Limb (tissue), 2 donors: Measurements from ENCODE around the gene P3H3.

Experiments
- DNase-seq, 2 donors: peaks; one replicate each; pipeline ENCODE4 v3.0.0-alpha.2; 2016; ENCODE audit errors: extremely low spot score in 2 of 2

P3H3 gene

GRCh38 chr12:6796576-6796975 is 31.6 kb upstream of the P3H3 start:
- no peak for DNase-seq

DNA sequence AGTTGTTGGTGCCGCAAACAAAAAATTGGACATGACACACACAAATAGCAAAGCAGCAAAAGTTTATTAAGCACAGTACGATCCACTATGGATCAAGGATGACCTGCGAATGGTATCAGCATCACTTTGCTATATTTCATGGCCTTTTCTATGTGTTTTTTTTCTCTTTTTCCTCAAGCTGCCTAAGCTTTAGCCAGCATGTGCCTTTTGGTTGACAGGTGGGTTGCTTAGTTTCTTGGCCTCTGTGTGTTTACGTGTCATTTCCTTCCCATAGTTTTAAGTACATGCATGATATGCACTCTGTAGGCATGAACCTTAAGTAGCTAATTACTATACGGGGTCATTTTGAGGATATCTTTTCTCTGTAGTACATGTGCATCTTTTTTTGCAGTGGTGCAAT is 29.1 kb upstream of the P3H3 start:
- DNase-seq, result no peak

- no peak for DNase-seq
These were observed 21.0 kb upstream of the P3H3 start for GRCh38 chr12:6807170-6807569.

GRCh38 chr12:6809056-6809455 is 19.2 kb upstream of the P3H3 start:
- DNase-seq, result no peak

DNA sequence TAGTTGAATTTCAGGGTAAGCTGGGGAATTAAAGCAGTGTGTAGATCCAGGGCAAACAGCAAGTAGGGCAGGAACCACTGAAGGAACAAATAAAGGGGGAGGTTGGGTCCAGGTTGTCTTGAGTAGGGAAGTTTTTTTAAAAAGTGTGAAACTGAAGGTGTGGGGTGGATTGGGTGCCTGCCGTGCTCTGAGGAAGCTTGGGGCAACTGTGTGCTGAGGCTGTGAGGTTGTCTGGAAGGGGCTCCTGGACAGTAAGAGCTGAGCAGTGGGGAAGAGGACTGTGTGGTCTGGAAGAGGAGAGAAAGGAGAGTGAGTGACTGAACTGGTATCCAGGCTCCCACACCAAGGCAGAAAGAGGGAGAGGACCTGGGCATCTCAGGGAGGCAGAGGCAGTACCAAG is 17.4 kb upstream of the P3H3 start:
- DNase-seq, result no peak

DNA sequence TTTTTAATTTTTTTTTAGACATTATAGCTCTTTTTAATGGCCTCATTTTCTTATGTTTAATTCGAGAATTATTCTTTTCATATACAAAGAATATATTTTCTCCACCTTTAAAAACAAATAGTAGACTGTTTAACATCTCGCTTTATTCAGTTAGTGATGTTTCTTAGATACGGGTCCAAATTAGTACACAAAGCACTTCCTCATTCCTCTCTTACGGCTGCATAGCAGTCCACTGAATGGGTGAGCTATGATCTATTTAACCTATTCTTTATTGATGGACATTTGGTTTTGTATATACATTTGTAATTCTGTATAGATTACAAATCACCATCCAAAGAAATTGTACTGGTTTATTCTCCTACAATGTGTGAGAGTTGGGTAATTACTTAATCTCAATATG is 14.8 kb upstream of the P3H3 start:
- no peak for DNase-seq

DNA sequence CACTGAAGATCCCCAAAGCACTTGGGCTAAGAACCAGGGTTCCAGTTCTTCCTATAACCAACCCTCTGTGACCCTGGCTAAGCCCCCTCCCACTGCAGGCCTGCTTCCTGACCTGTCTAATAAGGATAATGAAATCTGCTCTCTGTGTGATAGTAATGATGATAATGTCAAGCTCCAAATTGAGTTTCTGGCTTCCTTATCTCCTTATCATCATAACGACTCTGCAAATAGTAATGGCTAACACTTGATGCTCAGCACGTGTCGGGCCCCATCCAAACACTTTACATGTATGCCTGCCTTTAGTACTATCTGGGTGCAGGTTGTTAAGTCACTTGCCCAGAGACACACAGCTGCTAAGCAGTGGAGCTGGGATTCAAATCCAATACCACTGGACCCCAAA is 11.6 kb upstream of the P3H3 start:
- no peak for DNase-seq

DNA sequence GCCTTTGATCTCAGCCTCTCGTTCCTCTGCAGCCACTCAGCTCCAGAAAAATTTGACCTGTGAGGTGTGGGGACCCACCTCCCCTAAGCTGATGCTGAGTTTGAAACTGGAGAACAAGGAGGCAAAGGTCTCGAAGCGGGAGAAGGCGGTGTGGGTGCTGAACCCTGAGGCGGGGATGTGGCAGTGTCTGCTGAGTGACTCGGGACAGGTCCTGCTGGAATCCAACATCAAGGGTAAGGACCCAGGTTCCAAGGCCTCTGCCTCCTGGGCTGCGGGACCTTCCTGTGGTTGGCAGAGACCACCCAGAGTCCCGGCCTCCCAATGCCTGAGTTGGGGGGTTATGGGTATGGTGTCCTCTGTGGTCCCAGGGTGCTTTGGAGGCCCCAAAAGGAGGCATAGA is 11.1 kb upstream of the P3H3 start:
- DNase-seq, result no peak

- DNase-seq, result no peak
These were observed 10.5 kb upstream of the P3H3 start for GRCh38 chr12:6817662-6818157.

DNA sequence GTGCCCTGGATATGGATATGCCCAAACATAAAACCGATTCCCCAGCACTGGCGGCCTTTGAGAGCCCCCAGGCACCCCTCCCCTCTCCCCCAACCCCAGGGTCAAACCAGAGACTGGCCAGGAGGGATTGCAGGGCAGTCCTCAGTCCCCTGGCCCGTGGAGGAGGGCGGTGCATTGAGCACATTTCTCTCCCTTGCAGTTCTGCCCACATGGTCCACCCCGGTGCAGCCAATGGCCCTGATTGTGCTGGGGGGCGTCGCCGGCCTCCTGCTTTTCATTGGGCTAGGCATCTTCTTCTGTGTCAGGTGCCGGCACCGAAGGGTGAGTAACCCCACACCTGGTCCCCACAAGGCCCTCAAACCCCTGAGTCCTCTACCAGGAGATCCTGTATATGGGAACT is 10.0 kb upstream of the P3H3 start:
- no peak for DNase-seq

DNA sequence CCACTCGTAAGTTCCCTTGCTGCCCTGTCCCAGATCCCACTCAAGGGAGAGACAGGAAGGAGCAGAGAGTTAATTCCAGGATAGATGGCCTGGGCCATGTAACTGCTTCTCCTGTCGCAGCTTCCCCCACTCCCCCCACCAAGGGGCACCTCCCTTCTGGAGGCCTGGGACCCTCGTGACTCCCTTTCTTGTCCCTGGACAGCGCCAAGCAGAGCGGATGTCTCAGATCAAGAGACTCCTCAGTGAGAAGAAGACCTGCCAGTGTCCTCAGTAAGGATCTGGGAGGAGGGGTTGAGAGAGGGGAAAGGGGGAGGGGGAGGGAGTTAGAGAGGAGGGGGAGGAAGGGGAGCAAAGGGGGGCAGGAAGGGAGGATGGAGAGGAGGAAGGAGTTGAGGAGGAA is 9.6 kb upstream of the P3H3 start:
- DNase-seq, result no peak

DNA sequence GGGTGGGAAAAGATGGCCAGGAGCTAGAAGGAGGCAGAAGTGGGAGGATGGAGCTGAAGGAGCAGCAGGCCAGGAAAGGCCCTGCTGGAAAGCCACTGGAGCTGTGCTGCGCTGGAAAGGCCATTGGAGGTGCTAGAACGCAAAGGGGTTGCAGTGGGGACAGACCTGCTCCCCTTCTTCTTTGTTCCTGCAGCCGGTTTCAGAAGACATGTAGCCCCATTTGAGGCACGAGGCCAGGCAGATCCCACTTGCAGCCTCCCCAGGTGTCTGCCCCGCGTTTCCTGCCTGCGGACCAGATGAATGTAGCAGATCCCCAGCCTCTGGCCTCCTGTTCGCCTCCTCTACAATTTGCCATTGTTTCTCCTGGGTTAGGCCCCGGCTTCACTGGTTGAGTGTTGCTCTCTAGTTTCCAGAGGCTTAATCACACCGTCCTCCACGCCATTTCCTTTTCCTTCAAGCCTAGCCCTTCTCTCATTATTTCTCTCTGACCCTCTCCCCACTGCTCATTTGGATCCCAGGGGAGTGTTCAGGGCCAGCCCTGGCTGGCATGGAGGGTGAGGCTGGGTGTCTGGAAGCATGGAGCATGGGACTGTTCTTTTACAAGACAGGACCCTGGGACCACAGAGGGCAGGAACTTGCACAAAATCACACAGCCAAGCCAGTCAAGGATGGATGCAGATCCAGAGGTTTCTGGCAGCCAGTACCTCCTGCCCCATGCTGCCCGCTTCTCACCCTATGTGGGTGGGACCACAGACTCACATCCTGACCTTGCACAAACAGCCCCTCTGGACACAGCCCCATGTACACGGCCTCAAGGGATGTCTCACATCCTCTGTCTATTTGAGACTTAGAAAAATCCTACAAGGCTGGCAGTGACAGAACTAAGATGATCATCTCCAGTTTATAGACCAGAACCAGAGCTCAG is 8.8 kb upstream of the P3H3 start:
- no peak for DNase-seq

GRCh38 chr12:6820166-6820565 is 8.0 kb upstream of the P3H3 start:
- DNase-seq, result no peak

- peak; percentile 75 to 89 for DNase-seq
These were observed 6.4 kb upstream of the P3H3 start, which contains the start of gene GPR162 for GRCh38 chr12:6821591-6822425. TSS of gene GPR162 (plus strand) at chr12:6821821. CDS start at chr12:6823899, 2,078 bp downstream.

DNA sequence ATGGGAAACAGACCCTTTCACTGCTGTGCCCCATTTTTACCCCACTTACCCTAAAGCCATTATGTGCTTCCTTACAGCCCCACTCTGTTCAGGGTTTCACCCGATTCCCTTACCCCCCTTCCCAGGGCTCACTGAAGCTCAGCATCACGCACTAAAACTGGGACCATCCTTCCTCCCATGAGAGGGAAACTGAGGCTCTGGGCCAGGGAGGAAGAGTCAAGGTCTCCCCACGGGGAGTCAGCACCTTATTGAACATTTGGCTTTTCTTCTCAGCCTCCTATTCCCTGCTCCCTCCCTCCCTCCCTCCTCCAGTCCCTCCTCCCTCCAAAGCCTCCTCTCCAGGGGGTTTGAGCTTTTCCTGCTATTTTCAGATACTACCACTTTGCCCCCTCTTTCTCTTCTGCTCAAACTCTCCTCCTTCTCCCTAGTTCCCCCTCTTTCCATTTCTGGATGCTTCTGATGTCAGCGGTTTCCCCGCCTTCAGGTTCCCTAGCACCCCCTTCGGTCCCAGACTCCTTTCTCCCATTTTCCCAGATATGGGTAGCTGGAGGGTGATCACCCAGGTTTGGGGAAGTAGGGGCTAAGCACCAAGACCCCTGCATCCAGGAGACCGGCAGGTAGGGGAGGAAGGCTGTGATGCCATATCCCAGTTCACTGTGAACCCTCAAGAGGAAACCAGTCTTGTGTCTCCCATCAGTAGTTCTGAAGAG is 5.6 kb upstream of the P3H3 start:
- DNase-seq, result no peak

DNA sequence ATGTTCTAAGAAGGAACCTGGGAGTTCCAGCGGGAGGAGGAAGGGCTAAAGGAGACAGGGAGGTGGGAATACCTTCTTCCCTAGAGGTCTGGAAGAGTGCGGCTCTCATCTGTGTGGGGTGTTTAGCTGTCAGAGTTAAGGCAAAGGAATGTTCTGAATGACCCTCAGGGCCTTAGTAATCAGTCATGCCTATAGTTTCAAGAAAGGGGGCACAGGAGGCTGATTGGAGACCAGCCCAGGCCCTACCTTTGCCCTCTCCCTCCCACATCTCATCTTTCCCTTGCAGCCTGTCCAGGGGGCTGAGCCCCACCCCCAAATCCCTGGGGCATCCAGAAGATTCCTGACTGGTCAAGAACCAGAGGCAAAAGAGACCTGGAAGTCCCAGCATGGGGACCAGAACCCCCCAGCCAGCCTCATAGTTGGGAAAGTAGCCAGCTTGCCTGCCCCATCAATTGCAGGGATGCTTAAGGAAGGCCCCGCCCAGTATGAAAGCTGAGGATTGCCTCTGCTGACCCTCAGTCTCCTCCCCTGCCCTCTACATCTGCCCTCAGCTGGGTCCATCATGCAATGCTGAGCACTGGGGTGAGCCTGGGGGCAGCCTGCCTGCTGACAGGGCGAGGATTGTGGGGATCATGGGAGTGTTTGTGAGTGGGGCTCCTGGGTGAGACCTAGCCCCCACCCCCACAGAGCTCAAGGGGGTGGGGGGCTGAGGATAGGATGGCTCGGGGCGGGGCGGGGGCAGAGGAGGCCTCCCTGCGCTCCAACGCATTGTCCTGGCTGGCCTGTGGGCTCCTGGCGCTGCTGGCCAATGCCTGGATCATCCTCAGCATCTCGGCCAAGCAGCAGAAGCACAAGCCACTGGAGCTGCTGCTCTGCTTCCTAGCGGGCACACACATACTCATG is 4.8 kb upstream of the P3H3 start:
- no peak for DNase-seq

DNA sequence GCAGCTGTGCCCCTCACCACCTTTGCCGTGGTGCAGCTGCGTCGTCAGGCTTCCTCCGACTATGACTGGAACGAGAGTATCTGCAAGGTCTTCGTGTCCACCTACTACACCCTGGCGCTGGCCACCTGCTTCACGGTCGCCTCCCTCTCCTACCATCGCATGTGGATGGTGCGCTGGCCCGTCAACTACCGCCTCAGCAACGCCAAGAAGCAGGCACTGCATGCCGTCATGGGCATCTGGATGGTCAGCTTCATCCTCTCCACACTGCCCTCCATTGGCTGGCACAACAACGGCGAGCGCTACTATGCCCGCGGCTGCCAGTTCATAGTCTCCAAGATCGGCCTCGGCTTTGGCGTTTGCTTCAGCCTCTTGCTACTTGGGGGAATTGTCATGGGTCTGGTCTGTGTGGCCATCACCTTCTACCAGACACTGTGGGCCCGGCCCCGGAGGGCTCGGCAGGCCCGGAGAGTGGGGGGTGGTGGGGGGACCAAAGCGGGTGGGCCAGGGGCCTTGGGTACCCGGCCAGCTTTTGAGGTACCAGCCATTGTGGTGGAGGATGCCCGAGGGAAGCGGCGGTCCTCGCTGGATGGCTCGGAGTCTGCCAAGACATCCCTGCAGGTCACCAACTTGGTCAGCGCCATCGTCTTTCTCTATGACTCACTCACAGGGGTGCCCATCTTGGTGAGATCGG is 4.0 kb upstream of the P3H3 start:
- no peak for DNase-seq

GRCh38 chr12:6824901-6825381 is 3.3 kb upstream of the P3H3 start:
- DNase-seq, result peak in 1 of 2 donors; percentile 38

GRCh38 chr12:6825398-6826124 is 2.6 kb upstream of the P3H3 start:
- peak; percentile 91 to 93 for DNase-seq
